Neural crest cell (in vitro differentiated cells): ENCODE results near the gene FHIT. TPM values are rescaled to one million over a fixed set of nuclear protein-coding genes. Genes with fewer than 3 reads are reported as not detected.
A peak's percentile ranks its signal among the peaks of the same experiment; 100 is the strongest.

Source experiments
- DNase-seq: peaks from one replicate; pipeline ENCODE4 v3.0.0; 2021; ENCODE audit warnings: low read depth, mixed read lengths, low spot score
- H3K27ac Mint-ChIP-seq: one replicate; pipeline ENCODE4 v1.8.0; 2021; ENCODE audit warnings: mild to moderate bottlenecking, mixed read lengths; ENCODE audit not compliant: unreplicated experiment
- H3K27me3 Mint-ChIP-seq: 2 replicates; pipeline ENCODE4 v1.8.0; 2021; ENCODE audit warnings: low read depth, mild to moderate bottlenecking, mixed read lengths
- H3K36me3 Mint-ChIP-seq: 2 replicates; pipeline ENCODE4 v1.8.0; 2021; ENCODE audit warnings: low read depth, mild to moderate bottlenecking, mixed read lengths
- H3K4me1 Mint-ChIP-seq: 2 replicates; pipeline ENCODE4 v1.8.0; 2021; ENCODE audit warnings: mixed read lengths
- H3K4me3 Mint-ChIP-seq: one replicate; pipeline ENCODE4 v1.8.0; 2021; ENCODE audit warnings: mild to moderate bottlenecking, mixed read lengths
- H3K9me3 Mint-ChIP-seq: 2 replicates; pipeline ENCODE4 v1.8.0; 2021; ENCODE audit warnings: mixed read lengths
- total RNA-seq: library from RNA; stranded (reverse); gene quantifications from 2 replicates; pipeline ENCODE4 v1.2.1, GENCODE V29; 2021
- TF ChIP-seq, protein P1 (sequence below): fragments of 200-600 bp; sonication (generic); conservative IDR thresholded peaks from 2 replicates; pipeline ENCODE4 v1.5.0; 2021; ENCODE audit warnings: antibody characterized with exemption, mild to moderate bottlenecking

FHIT gene
- total RNA-seq, 1 donor from 2014 or later = 5.2 TPM

DNA sequence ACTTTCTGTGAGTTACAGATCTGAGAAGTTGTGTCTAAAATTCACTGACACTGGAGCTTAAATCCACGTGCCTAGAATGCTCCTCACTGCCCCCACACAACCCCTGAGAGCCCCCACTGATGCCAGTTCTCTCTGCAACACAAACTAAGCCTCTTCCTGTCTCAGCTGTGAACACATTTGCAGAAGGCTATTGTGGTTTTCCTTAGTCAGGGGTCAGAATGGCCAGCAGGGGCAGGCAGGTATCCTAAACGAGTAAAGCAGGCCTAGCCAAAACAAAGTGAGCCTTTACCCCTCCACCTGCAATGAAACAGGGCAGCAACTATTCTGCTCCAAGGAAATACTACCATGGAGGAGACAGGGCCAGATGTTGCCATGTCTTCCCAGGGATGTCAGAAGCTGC, 78.6 kb downstream of the FHIT start:
- Mint-ChIP-seq H3K27ac (no peak overlapping the region), H3K36me3 (no peaks in the 10 kb centered on the region), H3K27me3 (no peaks in the 10 kb centered on the region), H3K9me3 (peaks cover 6% of the 10 kb centered on the region), H3K4me3 (no peak overlapping the region), H3K4me1 (peaks cover 7% of the 10 kb centered on the region)
- TF ChIP-seq, protein P1, sequence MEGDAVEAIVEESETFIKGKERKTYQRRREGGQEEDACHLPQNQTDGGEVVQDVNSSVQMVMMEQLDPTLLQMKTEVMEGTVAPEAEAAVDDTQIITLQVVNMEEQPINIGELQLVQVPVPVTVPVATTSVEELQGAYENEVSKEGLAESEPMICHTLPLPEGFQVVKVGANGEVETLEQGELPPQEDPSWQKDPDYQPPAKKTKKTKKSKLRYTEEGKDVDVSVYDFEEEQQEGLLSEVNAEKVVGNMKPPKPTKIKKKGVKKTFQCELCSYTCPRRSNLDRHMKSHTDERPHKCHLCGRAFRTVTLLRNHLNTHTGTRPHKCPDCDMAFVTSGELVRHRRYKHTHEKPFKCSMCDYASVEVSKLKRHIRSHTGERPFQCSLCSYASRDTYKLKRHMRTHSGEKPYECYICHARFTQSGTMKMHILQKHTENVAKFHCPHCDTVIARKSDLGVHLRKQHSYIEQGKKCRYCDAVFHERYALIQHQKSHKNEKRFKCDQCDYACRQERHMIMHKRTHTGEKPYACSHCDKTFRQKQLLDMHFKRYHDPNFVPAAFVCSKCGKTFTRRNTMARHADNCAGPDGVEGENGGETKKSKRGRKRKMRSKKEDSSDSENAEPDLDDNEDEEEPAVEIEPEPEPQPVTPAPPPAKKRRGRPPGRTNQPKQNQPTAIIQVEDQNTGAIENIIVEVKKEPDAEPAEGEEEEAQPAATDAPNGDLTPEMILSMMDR = peak; percentile 39
- DNase-seq = no peak

DNA sequence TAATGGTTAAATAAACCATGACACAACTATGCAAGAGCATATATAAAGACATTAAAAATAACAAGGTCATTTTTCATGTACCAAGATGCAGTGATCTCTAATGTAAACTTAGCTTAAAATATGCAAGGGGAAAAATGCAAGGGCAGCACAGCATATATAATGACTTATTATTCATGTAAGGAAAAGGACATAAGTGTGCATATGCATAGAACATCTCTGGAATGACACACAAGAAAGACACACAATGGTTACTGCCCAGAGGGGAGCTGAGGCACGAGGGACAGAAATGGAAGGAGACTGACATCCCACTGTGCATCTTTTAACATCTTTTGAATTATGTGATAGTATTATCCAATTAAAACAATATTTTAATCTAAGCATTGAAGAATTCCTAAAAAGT, 79.0 kb downstream of the FHIT start:
- Mint-ChIP-seq H3K4me3 (no peak overlapping the region), H3K27ac (no peak overlapping the region), H3K4me1 (peaks cover 7% of the 10 kb centered on the region), H3K9me3 (peaks cover 6% of the 10 kb centered on the region), H3K27me3 (no peaks in the 10 kb centered on the region), H3K36me3 (no peaks in the 10 kb centered on the region)
- DNase-seq = no peak
- TF ChIP-seq, protein P1 = no peak

DNA sequence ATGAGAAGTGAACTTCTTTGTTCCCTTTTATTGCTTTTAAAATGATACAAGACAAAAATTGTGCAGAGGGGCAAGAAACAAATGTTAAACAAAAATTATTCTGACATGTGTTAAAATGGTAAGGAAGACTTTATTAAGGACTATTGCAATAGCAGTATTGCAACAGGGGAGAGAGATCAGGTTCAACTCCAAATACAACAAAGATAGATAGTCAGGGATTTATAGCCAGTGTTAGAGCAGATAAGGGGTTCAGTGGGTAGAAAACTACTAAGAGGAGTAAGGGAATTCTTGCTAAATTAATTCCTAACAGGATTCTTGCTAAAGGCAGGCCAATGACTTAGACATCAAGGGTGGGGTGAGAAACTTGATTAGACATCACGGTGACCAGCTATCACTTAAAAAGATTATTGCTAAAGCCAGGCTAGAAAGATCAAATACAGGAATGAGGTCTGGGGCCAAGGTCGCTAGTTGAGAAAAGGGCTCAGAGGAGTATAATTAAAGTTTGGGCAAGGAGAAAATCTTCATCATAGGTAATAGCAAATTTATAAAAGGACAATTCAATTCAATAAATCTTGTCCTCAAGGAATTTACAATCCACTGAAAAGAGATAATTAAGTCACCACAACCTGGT, 81.5 kb downstream of the FHIT start:
- peaks cover 4% of the 10 kb centered on the region for H3K36me3 Mint-ChIP-seq
- no peak overlapping the region for H3K27ac Mint-ChIP-seq

DNA sequence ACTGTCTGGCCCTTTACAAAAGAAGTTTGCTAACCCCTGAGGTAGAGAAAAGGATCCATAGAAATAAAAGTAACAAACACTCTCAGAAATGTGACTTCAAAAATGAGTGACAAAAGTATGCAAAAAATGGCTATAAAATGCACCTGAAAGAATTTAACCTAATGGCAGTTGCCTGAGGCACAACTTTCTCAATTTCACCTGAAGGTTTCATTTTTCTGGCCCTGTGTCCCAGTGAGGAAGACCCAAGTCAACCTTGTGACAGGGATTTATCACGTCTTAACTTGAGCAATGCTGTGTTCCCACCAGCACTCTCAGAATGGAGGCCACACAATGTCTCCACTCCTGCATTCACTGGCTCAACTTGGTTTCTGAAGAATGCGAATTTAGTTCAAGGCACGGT, 83.0 kb downstream of the FHIT start:
- Mint-ChIP-seq H3K4me3 (no peak overlapping the region), H3K4me1 (peaks cover 7% of the 10 kb centered on the region), H3K27ac (no peak overlapping the region), H3K9me3 (peaks cover 9% of the 10 kb centered on the region), H3K27me3 (no peaks in the 10 kb centered on the region), H3K36me3 (peaks cover 6% of the 10 kb centered on the region)
- TF ChIP-seq, protein P1 = no peak
- DNase-seq = no peak

More for the DNA sequence above, 81.5 kb downstream of the FHIT start:
- no peak for DNase-seq
- Mint-ChIP-seq H3K9me3 (peaks cover 8% of the 10 kb centered on the region), H3K4me3 (no peak overlapping the region), H3K27me3 (no peaks in the 10 kb centered on the region), H3K4me1 (peaks cover 7% of the 10 kb centered on the region)
- TF ChIP-seq, protein P1 = no peak

DNA sequence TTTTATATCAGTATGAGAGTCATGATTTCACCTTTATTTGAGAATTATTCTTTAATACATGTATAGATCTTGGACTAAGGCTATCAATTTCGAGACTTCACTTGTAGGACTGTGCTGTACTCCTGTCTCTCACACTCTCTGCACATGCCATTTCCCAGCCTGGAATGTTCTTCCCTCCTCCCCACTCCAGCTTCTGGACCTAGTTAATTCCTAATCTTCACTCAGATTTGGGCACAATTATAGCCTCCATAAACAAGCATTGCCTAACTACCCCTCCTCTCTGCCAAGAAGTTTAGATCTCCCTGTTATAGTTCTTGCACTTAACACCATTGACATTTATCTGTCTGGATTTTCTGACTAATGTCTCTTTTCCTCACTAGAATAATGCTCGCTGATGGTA, 88.3 kb downstream of the FHIT start:
- Mint-ChIP-seq H3K9me3 (peaks cover 7% of the 10 kb centered on the region), H3K27ac (no peak overlapping the region), H3K4me1 (no peaks in the 10 kb centered on the region), H3K36me3 (peaks cover 6% of the 10 kb centered on the region), H3K27me3 (no peaks in the 10 kb centered on the region), H3K4me3 (no peak overlapping the region)
- TF ChIP-seq, protein P1 = no peak
- no peak for DNase-seq
